ENCODE results near the gene RNASEH2A.

- TF ChIP-seq CTCF (IDR thresholded peaks at IDR 0.05) = no peak
- no peak for TF ChIP-seq MYC (IDR thresholded peaks at IDR 0.05; ENCODE audit: borderline replicate concordance, low read length)
- TF ChIP-seq POLR2A (IDR thresholded peaks at IDR 0.05; ENCODE audit: low read length) = no peak
- TF ChIP-seq EP300 (IDR thresholded peaks at IDR 0.05) = no peak
- no peak for TF ChIP-seq KDM5A (IDR thresholded peaks at IDR 0.05)
- TF ChIP-seq RAD21 (conservative IDR thresholded peaks at IDR 0.05 in 1 of 2, IDR thresholded peaks at IDR 0.05 in 1 of 2) = no peak
- TF ChIP-seq JUNB (IDR thresholded peaks at IDR 0.05) = no peak
- TF ChIP-seq, protein P1, sequence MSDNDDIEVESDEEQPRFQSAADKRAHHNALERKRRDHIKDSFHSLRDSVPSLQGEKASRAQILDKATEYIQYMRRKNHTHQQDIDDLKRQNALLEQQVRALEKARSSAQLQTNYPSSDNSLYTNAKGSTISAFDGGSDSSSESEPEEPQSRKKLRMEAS (IDR thresholded peaks at IDR 0.05) = no peak
- no peak for TF ChIP-seq ZNF302 (CRISPR knock-in tag; IDR thresholded peaks at IDR 0.05)
- TF ChIP-seq CEBPB (IDR thresholded peaks at IDR 0.05) = no peak
- no peak for TF ChIP-seq HES2 (IDR thresholded peaks at IDR 0.05)
- no peak for TF ChIP-seq FOSL2 (IDR thresholded peaks at IDR 0.05)
- no peak for TF ChIP-seq FOSL2 (CRISPR knock-in tag; IDR thresholded peaks at IDR 0.05)
- no peak for TF ChIP-seq SMC3 (IDR thresholded peaks at IDR 0.05)
- no peak for TF ChIP-seq ZC3H11A (IDR thresholded peaks at IDR 0.05)
Observed at GRCh38 chr19:12763100-12763499, 43.3 kb upstream of the RNASEH2A start.
